Caco-2 (cell line): ENCODE results near the gene PDK1. TPM values are rescaled to one million over a fixed set of nuclear protein-coding genes. Genes with fewer than 3 reads are reported as not detected.
"Not testable (repeated sequence)": the region's sequence is repeated elsewhere in the genome, so short reads cannot be mapped to it uniquely, and the experiment has no call there.

ENCODE experiments used
- BruUV-seq: library from RNA; stranded (reverse); fragments of 400-500 nt; replicated peaks from 2 replicates; lab custom pipeline; 2021; lab: Mats Ljungman, UMichigan
- CTCF ChIA-PET: fragments of 300-600 bp; sonication (Branson Sonifier 250); formaldehyde crosslinking; loops from one replicate; lab custom pipeline; 2022; ENCODE audit warnings: antibody characterized with exemption; lab: Charles Lee
- POLR2A ChIA-PET: fragments of 300-600 bp; sonication (Branson Sonifier 250); formaldehyde crosslinking; loops from one replicate; lab custom pipeline; 2022; ENCODE audit warnings: antibody characterized with exemption; lab: Charles Lee
- DNase-seq, 2 experiments: peaks; one replicate each; pipeline versions ENCODE4 v3.0.0 to v3.0.0-alpha.2; 2020 to 2022
- H3K27me3 ChIP-seq: replicated peaks from 2 replicates; pipeline ENCODE4 v1.6.0; 2011; ENCODE audit warnings: low read length; ENCODE audit not compliant: control insufficient read depth, insufficient read depth
- H3K36me3 ChIP-seq: 2 replicates; pipeline ENCODE4 v1.5.1; 2011; ENCODE audit warnings: low read length; ENCODE audit not compliant: control insufficient read depth, insufficient read depth
- H3K4me1 ChIP-seq: fragments of 250-450 bp; sonication (Bioruptor Pico); 2 replicates; pipeline ENCODE4 v1.5.1; 2020; ENCODE audit warnings: mild to moderate bottlenecking
- H3K4me3 ChIP-seq: 2 replicates; pipeline ENCODE4 v1.5.1; 2011; ENCODE audit warnings: low read depth, mild to moderate bottlenecking, control low read depth, low read length
- H3K9me3 ChIP-seq: fragments of 250-450 bp; sonication (Bioruptor Pico); 2 replicates; pipeline ENCODE4 v1.5.1; 2020; ENCODE audit warnings: mild to moderate bottlenecking, moderate library complexity
- H3K27ac Mint-ChIP-seq: one replicate; pipeline ENCODE4 v1.8.0; 2022; ENCODE audit warnings: mixed read lengths; ENCODE audit not compliant: unreplicated experiment
- H3K27me3 Mint-ChIP-seq: one replicate; pipeline ENCODE4 v1.8.0; 2022; ENCODE audit warnings: mixed read lengths; ENCODE audit not compliant: insufficient read depth, unreplicated experiment
- H3K36me3 Mint-ChIP-seq: one replicate; pipeline ENCODE4 v1.8.0; 2022; ENCODE audit warnings: mild to moderate bottlenecking, mixed read lengths; ENCODE audit not compliant: insufficient read depth, unreplicated experiment
- H3K4me1 Mint-ChIP-seq: one replicate; pipeline ENCODE4 v1.8.0; 2022; ENCODE audit warnings: low read depth, mixed read lengths; ENCODE audit not compliant: unreplicated experiment
- H3K4me3 Mint-ChIP-seq: one replicate; pipeline ENCODE4 v1.8.0; 2022; ENCODE audit warnings: mild to moderate bottlenecking, moderate library complexity, mixed read lengths; ENCODE audit not compliant: unreplicated experiment
- H3K9me3 Mint-ChIP-seq: one replicate; pipeline ENCODE4 v1.8.0; 2022; ENCODE audit warnings: mixed read lengths; ENCODE audit not compliant: unreplicated experiment
- intact Hi-C: fragments of 100-400 bp; cut with micrococcal nuclease; formaldehyde crosslinking; loops from one replicate; pipeline ENCODE4 v1.10.0; 2022; ENCODE audit not compliant: unreplicated experiment
- total RNA-seq: library from RNA; stranded (reverse); gene quantifications from 2 replicates; pipeline ENCODE4 v1.2.3, GENCODE V29; 2022
- TF ChIP-seq, protein P1 (sequence below), 2 experiments: fragments of 200-600 bp in 1 of 2; IDR thresholded peaks; 1 replicate in 1 of 2; 2 replicates in 1 of 2; pipeline versions ENCODE4 v1.5.1 to v1.8.0; 2011 to 2022; ENCODE audit warnings: antibody characterized with exemption in 1 of 2, control low read depth in 1 of 2, inconsistent platforms in 1 of 2, low read depth in 1 of 2, low read length in 1 of 2, mild to moderate bottlenecking in 1 of 2, moderate library complexity in 1 of 2; ENCODE audit not compliant: insufficient read depth in 1 of 2, severe bottlenecking in 1 of 2, unreplicated experiment in 1 of 2

PDK1 gene
- total RNA-seq, 1 experiment from 2014 or later, result 11.0 TPM

DNA sequence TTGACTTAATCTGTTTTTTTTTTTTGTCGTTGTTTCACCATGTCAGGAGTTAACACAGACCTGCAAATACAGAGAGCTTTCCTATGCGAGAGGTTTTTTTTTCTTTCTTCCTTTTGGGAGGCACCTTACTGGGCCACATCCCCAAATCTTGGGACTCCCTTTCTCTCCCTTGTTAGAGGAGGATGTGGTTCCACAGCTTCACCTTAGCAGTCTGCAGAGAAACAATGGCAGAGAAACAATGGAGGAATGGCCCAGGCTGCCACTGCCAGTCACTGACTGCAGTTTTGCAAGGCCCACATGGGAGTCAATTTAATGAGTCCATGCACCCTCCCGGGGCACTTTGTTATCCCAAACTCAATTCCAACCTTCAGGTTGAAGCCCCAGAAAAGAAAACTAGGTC, 20.8 kb upstream of the PDK1 start:
- no peaks in the 10 kb centered on the region for H3K27me3 ChIP-seq
- no peak overlapping the region for H3K4me3 ChIP-seq
- H3K9me3 ChIP-seq, result peaks cover 25% of the 10 kb centered on the region; the same call in 1 of the 2 replicates
- intact Hi-C loops, result no loop called here
- TF ChIP-seq, protein P1, sequence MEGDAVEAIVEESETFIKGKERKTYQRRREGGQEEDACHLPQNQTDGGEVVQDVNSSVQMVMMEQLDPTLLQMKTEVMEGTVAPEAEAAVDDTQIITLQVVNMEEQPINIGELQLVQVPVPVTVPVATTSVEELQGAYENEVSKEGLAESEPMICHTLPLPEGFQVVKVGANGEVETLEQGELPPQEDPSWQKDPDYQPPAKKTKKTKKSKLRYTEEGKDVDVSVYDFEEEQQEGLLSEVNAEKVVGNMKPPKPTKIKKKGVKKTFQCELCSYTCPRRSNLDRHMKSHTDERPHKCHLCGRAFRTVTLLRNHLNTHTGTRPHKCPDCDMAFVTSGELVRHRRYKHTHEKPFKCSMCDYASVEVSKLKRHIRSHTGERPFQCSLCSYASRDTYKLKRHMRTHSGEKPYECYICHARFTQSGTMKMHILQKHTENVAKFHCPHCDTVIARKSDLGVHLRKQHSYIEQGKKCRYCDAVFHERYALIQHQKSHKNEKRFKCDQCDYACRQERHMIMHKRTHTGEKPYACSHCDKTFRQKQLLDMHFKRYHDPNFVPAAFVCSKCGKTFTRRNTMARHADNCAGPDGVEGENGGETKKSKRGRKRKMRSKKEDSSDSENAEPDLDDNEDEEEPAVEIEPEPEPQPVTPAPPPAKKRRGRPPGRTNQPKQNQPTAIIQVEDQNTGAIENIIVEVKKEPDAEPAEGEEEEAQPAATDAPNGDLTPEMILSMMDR (IDR thresholded peaks at IDR 0.05; ENCODE audit: insufficient read depth in 1 of 2, low read depth in 1 of 2, low read length in 1 of 2, severe bottlenecking in 1 of 2, unreplicated experiment in 1 of 2), result no peak
- ChIA-PET POLR2A (no interaction called here), CTCF (no interaction called here)
- H3K27me3 Mint-ChIP-seq, result no peaks in the 10 kb centered on the region
- H3K27ac Mint-ChIP-seq, result no peak overlapping the region
- no peak for DNase-seq
- H3K9me3 Mint-ChIP-seq, result peaks cover 50% of the 10 kb centered on the region
- no peak overlapping the region for H3K4me3 Mint-ChIP-seq
- H3K36me3 ChIP-seq, result no peaks in the 10 kb centered on the region
- H3K36me3 Mint-ChIP-seq, result no peaks in the 10 kb centered on the region
- H3K4me1 ChIP-seq, result peaks cover 8% of the 10 kb centered on the region
- BruUV-seq, result no TSS peak
- H3K4me1 Mint-ChIP-seq, result no peaks in the 10 kb centered on the region

DNA sequence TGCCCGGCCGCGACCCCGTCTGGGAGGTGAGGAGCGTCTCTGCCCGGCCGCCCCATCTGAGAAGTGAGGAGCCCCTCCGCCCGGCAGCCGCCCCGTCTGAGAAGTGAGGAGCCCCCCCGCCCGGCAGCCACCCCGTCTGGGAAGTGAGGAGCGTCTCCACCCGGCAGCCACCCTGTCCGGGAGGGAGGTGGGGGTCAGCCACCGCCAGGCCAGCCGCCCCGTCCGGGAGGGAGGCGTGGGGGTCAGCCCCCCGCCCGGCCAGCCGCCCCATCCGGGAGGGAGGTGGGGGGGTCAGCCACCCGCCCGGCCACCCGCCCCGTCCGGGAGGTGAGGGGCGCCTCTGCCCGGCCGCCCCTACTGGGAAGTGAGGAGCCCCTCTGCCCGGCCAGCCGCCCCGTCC, 18.0 kb upstream of the PDK1 start:
- H3K4me3 ChIP-seq, DNase-seq, H3K4me1 ChIP-seq, H3K4me1 Mint-ChIP-seq, H3K36me3 Mint-ChIP-seq, H3K27me3 Mint-ChIP-seq, H3K27ac Mint-ChIP-seq, H3K36me3 ChIP-seq, CTCF ChIA-PET, H3K27me3 ChIP-seq, H3K4me3 Mint-ChIP-seq, intact Hi-C loops, POLR2A ChIA-PET, BruUV-seq: not testable (repeated sequence)
- peaks cover 53% of the 10 kb centered on the region for H3K9me3 Mint-ChIP-seq
- H3K9me3 ChIP-seq, result peaks cover 22% of the 10 kb centered on the region; the same call in 1 of the 2 replicates

DNA sequence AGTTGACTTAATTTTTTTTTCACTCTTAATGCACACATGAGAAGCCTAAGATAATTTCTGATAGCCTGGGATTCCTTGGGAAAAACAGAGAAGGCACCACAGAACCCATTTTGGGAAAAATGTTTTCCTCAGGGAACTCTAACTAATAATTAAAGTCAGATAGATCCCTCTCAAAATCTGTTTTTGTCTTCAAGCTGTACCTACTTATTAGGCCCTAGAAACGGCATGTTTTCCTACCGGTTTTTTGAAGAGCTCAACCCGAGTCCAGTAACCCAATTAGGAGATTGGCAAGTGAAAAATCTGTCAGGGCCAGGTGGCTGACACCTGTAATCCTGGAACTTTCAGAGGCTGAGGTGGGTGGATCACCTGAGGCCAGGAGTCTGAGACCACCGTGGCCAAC, 16.1 kb upstream of the PDK1 start:
- Mint-ChIP-seq H3K4me3 (no peak overlapping the region), H3K4me1 (no peaks in the 10 kb centered on the region), H3K27ac (no peak overlapping the region), H3K27me3 (no peaks in the 10 kb centered on the region), H3K9me3 (peaks cover 47% of the 10 kb centered on the region), H3K36me3 (no peaks in the 10 kb centered on the region)
- POLR2A ChIA-PET, result no interaction called here
- intact Hi-C loops, result no loop called here
- Histone ChIP-seq H3K36me3 (no peaks in the 10 kb centered on the region), H3K4me1 (no peaks in the 10 kb centered on the region), H3K4me3 (no peak overlapping the region), H3K9me3 (peaks cover 18% of the 10 kb centered on the region; the same call in 1 of the 2 replicates), H3K27me3 (no peaks in the 10 kb centered on the region)
- no TSS peak for BruUV-seq
- CTCF ChIA-PET, result no interaction called here
- TF ChIP-seq, protein P1 (IDR thresholded peaks at IDR 0.05; ENCODE audit: insufficient read depth in 1 of 2, low read depth in 1 of 2, low read length in 1 of 2, severe bottlenecking in 1 of 2, unreplicated experiment in 1 of 2), result no peak
- no peak for DNase-seq

DNA sequence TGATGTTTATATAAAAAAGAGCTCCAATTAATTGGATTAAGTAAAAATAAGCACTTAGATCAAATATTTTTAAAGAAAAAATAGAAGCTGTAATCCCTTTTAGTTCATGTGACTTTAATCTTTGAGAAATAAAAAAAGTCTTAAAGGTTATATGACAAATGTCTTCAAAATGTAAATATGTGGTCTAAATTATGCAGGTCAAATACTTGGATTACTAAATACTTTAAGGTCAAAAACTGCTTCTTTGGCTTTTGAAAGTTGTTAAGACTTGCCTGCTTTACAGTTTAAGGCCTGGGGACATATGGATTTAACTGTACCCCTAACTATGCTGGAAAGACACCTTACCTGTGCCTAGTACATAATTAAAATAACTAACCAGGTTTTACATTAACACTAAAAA, 15.5 kb upstream of the PDK1 start:
- peaks cover 43% of the 10 kb centered on the region for H3K9me3 Mint-ChIP-seq
- no peaks in the 10 kb centered on the region for H3K27me3 Mint-ChIP-seq
- ChIA-PET POLR2A (no interaction called here), CTCF (interaction anchor here (0.7 kb wide), 1 partner anchor 74 kb away, joined by 3 read pairs; no protein-coding TSS in a partner anchor)
- Histone ChIP-seq H3K4me3 (no peak overlapping the region), H3K36me3 (no peaks in the 10 kb centered on the region), H3K27me3 (no peaks in the 10 kb centered on the region), H3K9me3 (peaks cover 18% of the 10 kb centered on the region; the same call in 1 of the 2 replicates), H3K4me1 (no peaks in the 10 kb centered on the region)
- H3K36me3 Mint-ChIP-seq, result no peaks in the 10 kb centered on the region
- intact Hi-C loops, result no loop called here
- H3K27ac Mint-ChIP-seq, result no peak overlapping the region
- no peak overlapping the region for H3K4me3 Mint-ChIP-seq
- H3K4me1 Mint-ChIP-seq, result no peaks in the 10 kb centered on the region
- BruUV-seq, result no TSS peak
- no peak for DNase-seq
- TF ChIP-seq, protein P1 (IDR thresholded peaks at IDR 0.05; ENCODE audit: insufficient read depth in 1 of 2, low read depth in 1 of 2, low read length in 1 of 2, severe bottlenecking in 1 of 2, unreplicated experiment in 1 of 2), result no peak
